Transverse colon (tissue), 4 donors: ENCODE results near the gene GRID2IP. TPM values are rescaled to one million over a fixed set of nuclear protein-coding genes. Genes with fewer than 3 reads are reported as not detected.
"Not testable (repeated sequence)": the region's sequence is repeated elsewhere in the genome, so short reads cannot be mapped to it uniquely, and the experiment has no call there.

Source experiments
- DNase-seq: peaks from one replicate; pipeline ENCODE4 v3.0.0-alpha.2; 2019
- H3K27ac ChIP-seq, 4 donors: fragments of 200-600 bp; sonication (generic); 2 replicates each; pipeline ENCODE4 v1.5.1; 2016 to 2018; ENCODE audit warnings: inconsistent platforms in 4 of 4
- H3K27me3 ChIP-seq: fragments of 200-600 bp; sonication (generic); 2 replicates; pipeline ENCODE4 v1.5.1; 2017; ENCODE audit warnings: inconsistent platforms
- H3K36me3 ChIP-seq, 4 donors: fragments of 200-600 bp; sonication (generic); 2 replicates each; pipeline ENCODE4 v1.5.1; 2017 to 2019; ENCODE audit warnings: inconsistent platforms in 4 of 4
- H3K4me1 ChIP-seq, 4 donors: fragments of 200-600 bp; sonication (generic); 2 replicates each; pipeline ENCODE4 v1.5.1; 2017 to 2020; ENCODE audit warnings: inconsistent platforms in 4 of 4
- H3K4me3 ChIP-seq, 4 donors: fragments of 200-600 bp; sonication (generic); 1 replicate in 1 of 4; 2 replicates in 3 of 4; pipeline versions ENCODE4 v1.5.1 to v1.6.1; 2017 to 2019; ENCODE audit warnings: inconsistent platforms in 4 of 4
- H3K9me3 ChIP-seq, 2 donors: fragments of 200-600 bp; sonication (generic); 2 replicates each; pipeline ENCODE4 v1.5.1; 2017 to 2019; ENCODE audit warnings: inconsistent platforms in 2 of 2
- EP300 ChIP-seq: sonication (generic); formaldehyde crosslinking; IDR thresholded peaks from one replicate; pipeline ENCODE4 v1.6.1; 2017; ENCODE audit warnings: antibody characterized with exemption, low read depth
- POLR2A ChIP-seq: fragments of 450-650 bp; IDR thresholded peaks from one replicate; pipeline ENCODE4 v1.6.1; 2016; ENCODE audit warnings: antibody characterized with exemption, mild to moderate bottlenecking, moderate library complexity
- POLR2AphosphoS5 ChIP-seq, 3 donors: sonication (generic); formaldehyde crosslinking; IDR thresholded peaks; one replicate each; pipeline ENCODE4 v1.6.1; 2016; ENCODE audit warnings: antibody characterized with exemption in 3 of 3
- WGBS, 2 donors: methylation state at CpG; one replicate each; pipeline ENCODE4 v1.1.5; 2018; ENCODE audit warnings: low coverage in 1 of 2; 5-methylcytosine and 5-hydroxymethylcytosine counted together
- in situ Hi-C, 4 donors: fragments of 200-750 bp; cut with MboI; loops; one replicate each; pipeline versions ENCODE4 v1.15.0 to v1.15.1; 2017; ENCODE audit warnings: low sequenced_read_pairs in 3 of 4, low pct_ligation_motif_present in 1 of 4, low pct_unique_long_range_greater_than_20kb in 1 of 4
- intact Hi-C: fragments of 100-400 bp; cut with DNase I; formaldehyde crosslinking; loops from one replicate; pipeline ENCODE4 v1.15.1; 2023; ENCODE audit warnings: low total_unique reads
- total RNA-seq, 4 donors: library from RNA; depleted of rRNA; stranded (reverse); fragments of >200 nt; gene quantifications; one replicate each; pipeline ENCODE4 v1.1.0, GENCODE V29; 2016
- TF ChIP-seq, protein P1 (sequence below), 5 experiments: fragments of 200-600 bp in 3 of 5; fragments of 450-650 bp in 2 of 5; sonication (generic) in 3 of 5; IDR thresholded peaks; 1 replicate in 2 of 5; 2 replicates in 3 of 5; pipeline ENCODE4 v1.5.1; 2016 to 2017; ENCODE audit warnings: antibody characterized with exemption in 5 of 5, inconsistent platforms in 3 of 5, mild to moderate bottlenecking in 2 of 5, moderate library complexity in 1 of 5

GRID2IP gene
- total RNA-seq, 4 donors from 2014 or later: 0.20 to 1.1 (median 0.66) TPM

DNA sequence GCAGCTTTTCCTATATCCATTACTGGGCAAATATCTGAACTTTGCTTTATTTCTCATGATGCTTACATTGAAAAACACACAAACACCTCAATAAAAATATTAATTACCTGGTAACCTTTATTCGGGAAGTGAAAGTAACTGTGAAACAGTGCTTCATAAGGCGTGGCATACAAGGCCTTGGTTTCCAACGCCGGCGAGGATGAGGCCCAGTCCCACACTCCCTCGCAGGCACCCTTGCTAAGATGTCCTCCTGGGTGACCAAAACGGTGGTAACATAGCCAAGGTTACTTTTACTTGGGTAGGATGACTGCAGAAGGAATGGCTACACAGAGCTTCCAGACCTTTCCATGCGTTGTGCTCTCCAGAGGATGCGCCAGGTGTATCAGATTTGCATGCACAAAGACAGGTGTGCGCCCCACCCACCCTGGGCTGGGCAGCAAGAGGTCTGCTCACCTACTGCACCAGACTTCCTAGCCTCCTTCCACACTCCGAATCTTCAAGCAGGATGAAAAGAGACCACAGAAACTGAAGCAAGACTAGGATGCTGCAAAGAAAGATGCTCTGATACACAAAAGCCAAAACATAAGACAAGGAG is 90.2 kb downstream of the GRID2IP start:
- WGBS, 2 donors: 80 to 87% methylated on average over 3 to 11 of the region's 11 CpGs
- H3K9me3 ChIP-seq: no peaks in the 10 kb centered on the region
- no peaks in the 10 kb centered on the region for H3K4me1 ChIP-seq
- no peak overlapping the region for H3K4me3 ChIP-seq
- no peak overlapping the region for H3K27ac ChIP-seq
- in situ Hi-C loops: no loop called here
- no peaks in the 10 kb centered on the region for H3K27me3 ChIP-seq
- peaks cover 0 to 35% (median 18%) of the 10 kb centered on the region in 4 donors for H3K36me3 ChIP-seq
- no peak for DNase-seq
- intact Hi-C loops: no loop called here
- TF ChIP-seq, protein P1, sequence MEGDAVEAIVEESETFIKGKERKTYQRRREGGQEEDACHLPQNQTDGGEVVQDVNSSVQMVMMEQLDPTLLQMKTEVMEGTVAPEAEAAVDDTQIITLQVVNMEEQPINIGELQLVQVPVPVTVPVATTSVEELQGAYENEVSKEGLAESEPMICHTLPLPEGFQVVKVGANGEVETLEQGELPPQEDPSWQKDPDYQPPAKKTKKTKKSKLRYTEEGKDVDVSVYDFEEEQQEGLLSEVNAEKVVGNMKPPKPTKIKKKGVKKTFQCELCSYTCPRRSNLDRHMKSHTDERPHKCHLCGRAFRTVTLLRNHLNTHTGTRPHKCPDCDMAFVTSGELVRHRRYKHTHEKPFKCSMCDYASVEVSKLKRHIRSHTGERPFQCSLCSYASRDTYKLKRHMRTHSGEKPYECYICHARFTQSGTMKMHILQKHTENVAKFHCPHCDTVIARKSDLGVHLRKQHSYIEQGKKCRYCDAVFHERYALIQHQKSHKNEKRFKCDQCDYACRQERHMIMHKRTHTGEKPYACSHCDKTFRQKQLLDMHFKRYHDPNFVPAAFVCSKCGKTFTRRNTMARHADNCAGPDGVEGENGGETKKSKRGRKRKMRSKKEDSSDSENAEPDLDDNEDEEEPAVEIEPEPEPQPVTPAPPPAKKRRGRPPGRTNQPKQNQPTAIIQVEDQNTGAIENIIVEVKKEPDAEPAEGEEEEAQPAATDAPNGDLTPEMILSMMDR (IDR thresholded peaks at IDR 0.05): no peak
- TF ChIP-seq EP300 (no peak), POLR2A (no peak), POLR2AphosphoS5 (IDR thresholded peaks at IDR 0.05) (no peak)

DNA sequence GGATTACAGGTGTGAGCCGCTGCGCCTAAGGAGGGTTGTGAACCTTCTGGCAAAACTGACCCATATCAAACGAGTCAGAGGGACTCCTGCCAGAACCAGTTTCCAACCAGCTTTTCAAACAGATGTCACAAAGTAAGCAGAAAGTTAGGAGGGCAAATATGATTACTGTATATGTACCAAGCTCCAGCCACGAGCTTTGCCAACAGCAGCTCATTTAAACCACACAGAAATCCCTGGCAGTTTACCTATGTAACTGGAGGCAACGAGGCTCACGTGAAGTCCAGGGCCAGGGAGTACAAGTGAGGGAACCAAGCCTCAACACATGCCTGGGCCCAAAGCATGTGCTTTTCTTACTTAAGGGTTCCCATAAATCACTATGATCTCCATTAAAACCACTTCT is 91.0 kb downstream of the GRID2IP start:
- no peak overlapping the region for H3K4me3 ChIP-seq
- no peaks in the 10 kb centered on the region for H3K27me3 ChIP-seq
- H3K27ac ChIP-seq: no peak overlapping the region
- in situ Hi-C loops (no loop called here), intact Hi-C loops (no loop called here)
- H3K36me3 ChIP-seq: peaks cover 0 to 28% (median 12%) of the 10 kb centered on the region in 4 donors
- WGBS, 2 donors: 49 to 65% methylated on average over 3 to 6 of the region's 6 CpGs
- no peaks in the 10 kb centered on the region for H3K9me3 ChIP-seq
- TF ChIP-seq POLR2AphosphoS5 (IDR thresholded peaks at IDR 0.05): no peak
- TF ChIP-seq POLR2A: no peak
- TF ChIP-seq, protein P1 (IDR thresholded peaks at IDR 0.05): no peak
- no peak for TF ChIP-seq EP300
- no peak for DNase-seq
- no peaks in the 10 kb centered on the region for H3K4me1 ChIP-seq

DNA sequence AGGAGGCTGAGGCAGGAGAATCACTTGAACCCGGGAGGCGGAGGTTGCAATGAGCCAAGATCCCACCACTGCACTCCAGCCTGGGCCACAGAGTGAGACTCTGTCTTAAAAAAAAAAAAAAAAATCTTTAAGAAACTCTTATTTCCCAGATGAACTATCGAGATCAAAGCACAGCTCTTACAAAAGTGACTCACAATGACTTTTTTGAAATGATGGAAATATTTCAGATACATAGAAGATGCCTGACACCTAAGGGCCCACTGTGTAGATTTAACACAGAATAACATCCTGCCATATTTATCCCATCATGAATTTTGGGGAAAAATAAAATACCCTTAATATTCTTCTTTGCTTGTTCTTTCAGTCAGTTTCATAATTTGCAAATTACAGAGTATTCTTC is 92.6 kb downstream of the GRID2IP start:
- H3K27ac ChIP-seq, H3K4me1 ChIP-seq, H3K9me3 ChIP-seq, H3K27me3 ChIP-seq, intact Hi-C loops, DNase-seq, H3K4me3 ChIP-seq, in situ Hi-C loops: not testable (repeated sequence)
- WGBS, 2 donors: 82 to 88% methylated on average over 3 of the region's 3 CpGs
- H3K36me3 ChIP-seq: peaks cover 0 to 24% (median 7%) of the 10 kb centered on the region in 4 donors

DNA sequence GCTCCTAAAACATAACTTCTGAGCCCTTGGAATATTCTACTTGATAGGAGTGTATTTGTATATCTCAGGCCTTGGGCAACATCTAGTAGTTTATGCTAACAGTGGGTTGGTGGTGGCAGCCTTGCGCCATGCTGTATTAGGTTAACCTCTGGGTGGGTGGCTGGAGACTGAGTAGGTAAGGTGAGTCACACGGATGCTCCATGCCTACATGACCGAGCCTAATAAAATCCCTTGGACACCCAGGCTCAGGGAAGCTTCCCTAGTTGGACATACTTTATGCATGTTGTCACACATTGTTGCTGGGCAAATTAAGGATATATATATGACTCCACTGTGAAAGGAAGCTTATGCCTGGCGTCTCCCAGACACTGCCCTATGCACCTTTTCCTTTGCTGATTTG is 97.5 kb downstream of the GRID2IP start:
- in situ Hi-C loops (no loop called here), intact Hi-C loops (no loop called here)
- Histone ChIP-seq H3K4me1 (peaks cover 0 to 5% (median 1%) of the 10 kb centered on the region in 4 donors), H3K27ac (no peak overlapping the region), H3K36me3 (no peaks in the 10 kb centered on the region), H3K9me3 (no peaks in the 10 kb centered on the region), H3K27me3 (no peaks in the 10 kb centered on the region), H3K4me3 (no peak overlapping the region)
- TF ChIP-seq, protein P1 (IDR thresholded peaks at IDR 0.05): no peak
- TF ChIP-seq EP300 (no peak), POLR2A (no peak), POLR2AphosphoS5 (IDR thresholded peaks at IDR 0.05) (no peak)
- whole genome bisulfite sequencing, 2 donors: 74% methylated on average over 4 of the region's 4 CpGs; no CpG with 5 or more reads in 1 of the 2 donors
- DNase-seq: no peak

DNA sequence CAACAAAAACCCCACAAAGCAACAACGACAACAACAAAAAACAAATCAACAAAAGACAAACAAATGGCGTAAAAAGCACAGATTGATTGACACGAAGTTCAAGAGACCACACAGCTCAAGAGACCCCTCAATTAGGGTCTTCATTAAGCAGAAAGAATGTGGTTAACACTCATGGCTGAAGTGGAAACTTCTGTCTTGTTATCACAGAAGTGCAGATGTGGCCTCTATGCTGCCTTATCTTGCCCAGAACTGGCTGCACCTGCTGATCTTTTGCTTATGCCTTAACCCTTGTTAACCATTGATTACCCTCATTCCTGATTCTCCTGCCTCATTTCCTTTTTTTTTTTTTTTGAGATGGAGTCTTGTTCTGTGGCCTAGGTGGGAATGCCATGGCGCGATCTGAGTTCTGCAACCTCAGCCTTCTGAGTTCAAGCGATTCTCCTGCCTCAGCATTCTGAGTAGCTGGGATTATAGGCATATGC is 100.0 kb downstream of the GRID2IP start:
- no peaks in the 10 kb centered on the region for H3K27me3 ChIP-seq
- in situ Hi-C loops (no loop called here), intact Hi-C loops (no loop called here)
- H3K36me3 ChIP-seq: no peaks in the 10 kb centered on the region
- peaks cover 6 to 18% (median 10%) of the 10 kb centered on the region in 4 donors for H3K4me1 ChIP-seq
- no peak for TF ChIP-seq EP300
- no peak for TF ChIP-seq POLR2AphosphoS5 (IDR thresholded peaks at IDR 0.05)
- TF ChIP-seq POLR2A: no peak
- TF ChIP-seq, protein P1 (IDR thresholded peaks at IDR 0.05): no peak
- no peak overlapping the region for H3K27ac ChIP-seq
- no peak for DNase-seq
- WGBS, 2 donors: 89 to 90% methylated on average over 3 to 6 of the region's 6 CpGs
- H3K9me3 ChIP-seq: no peaks in the 10 kb centered on the region
- H3K4me3 ChIP-seq: no peak overlapping the region

DNA sequence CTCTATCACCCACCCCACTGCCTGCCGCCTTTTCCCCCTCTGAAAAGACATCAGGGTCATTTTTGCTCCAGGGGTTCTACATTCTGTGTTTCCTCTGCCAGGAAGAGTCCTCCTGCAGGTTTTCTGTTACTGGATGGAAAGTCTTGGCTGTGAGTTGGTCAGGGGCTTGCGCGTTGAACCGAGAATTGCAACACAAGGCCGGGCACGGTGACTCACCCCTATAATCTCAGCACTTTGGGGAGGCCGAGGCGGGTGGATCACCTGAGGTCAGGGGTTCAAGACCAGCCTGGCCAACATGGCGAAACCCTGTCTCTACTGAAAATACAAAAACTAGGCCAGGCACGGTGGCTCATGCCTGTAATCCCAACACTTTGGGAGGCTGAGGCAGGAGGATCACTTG is 100.7 kb downstream of the GRID2IP start:
- H3K27me3 ChIP-seq, H3K4me3 ChIP-seq, DNase-seq, H3K9me3 ChIP-seq, intact Hi-C loops, H3K27ac ChIP-seq, in situ Hi-C loops, H3K36me3 ChIP-seq: not testable (repeated sequence)
- 89% methylated on average over 10 of the region's 10 CpGs; no CpG with 5 or more reads in 1 of the 2 donors for WGBS, 2 donors
- peaks cover 6 to 21% (median 10%) of the 10 kb centered on the region in 4 donors for H3K4me1 ChIP-seq

DNA sequence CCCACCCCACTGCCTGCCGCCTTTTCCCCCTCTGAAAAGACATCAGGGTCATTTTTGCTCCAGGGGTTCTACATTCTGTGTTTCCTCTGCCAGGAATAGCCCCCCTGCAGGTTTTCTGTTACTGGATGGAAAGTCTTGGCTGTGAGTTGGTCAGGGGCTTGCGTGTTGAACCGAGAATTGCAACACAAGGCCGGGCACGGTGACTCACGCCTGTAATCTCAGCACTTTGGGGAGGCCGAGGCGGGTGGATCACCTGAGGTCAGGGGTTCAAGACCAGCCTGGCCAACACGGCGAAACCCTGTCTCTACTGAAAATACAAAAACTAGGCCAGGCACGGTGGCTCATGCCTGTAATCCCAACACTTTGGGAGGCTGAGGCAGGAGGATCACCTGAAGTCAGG is 101.4 kb downstream of the GRID2IP start:
- DNase-seq: not testable (repeated sequence)

More for the DNA sequence above, 101.4 kb downstream of the GRID2IP start:
- H3K27ac ChIP-seq, in situ Hi-C loops, H3K36me3 ChIP-seq, intact Hi-C loops, H3K4me3 ChIP-seq, H3K27me3 ChIP-seq, H3K9me3 ChIP-seq: not testable (repeated sequence)
- peaks cover 6 to 21% (median 10%) of the 10 kb centered on the region in 4 donors for H3K4me1 ChIP-seq
- WGBS, 2 donors: 92% methylated on average over 11 of the region's 11 CpGs; no CpG with 5 or more reads in 1 of the 2 donors
